ENCODE data around the gene ACER2. TPM values are rescaled to one million over a fixed set of nuclear protein-coding genes. Genes with fewer than 3 reads are reported as not detected.
A peak's percentile ranks its signal among the peaks of the same experiment; 100 is the strongest.

Gene ACER2
- total RNA-seq, 1 donor from 2014 or later = 7.4 TPM

GRCh38 chr9:19442240-19442639, 33.4 kb downstream of the ACER2 start:
- Mint-ChIP-seq H3K27ac (ENCODE audit: unreplicated experiment) (no peak overlapping the region), H3K4me3 (ENCODE audit: unreplicated experiment) (no peak overlapping the region), H3K27me3 (ENCODE audit: low read depth, unreplicated experiment) (peaks cover 4% of the 10 kb centered on the region), H3K9me3 (ENCODE audit: unreplicated experiment) (no peaks in the 10 kb centered on the region), H3K36me3 (ENCODE audit: low read depth, unreplicated experiment) (peaks cover 5% of the 10 kb centered on the region), H3K4me1 (ENCODE audit: low read depth, unreplicated experiment) (peaks cover 8% of the 10 kb centered on the region)
- no peaks in the 10 kb centered on the region for H3K4me1 ChIP-seq (ENCODE audit: insufficient read depth, low read length)
- H2AFZ ChIP-seq (ENCODE audit: low read depth, low read length) = no peak overlapping the region
- H3K4me2 ChIP-seq (ENCODE audit: low read length) = no peak overlapping the region
- no peaks in the 10 kb centered on the region for H3K79me2 ChIP-seq (ENCODE audit: insufficient read depth, low read length)
- no peak for FAIRE-seq
- no peaks in the 10 kb centered on the region for H3K9me3 ChIP-seq (ENCODE audit: insufficient read depth, low read depth, low read length)
- H3K36me3 ChIP-seq (ENCODE audit: insufficient read depth, low read length) = no peaks in the 10 kb centered on the region
- no peak overlapping the region for H3K27ac ChIP-seq (ENCODE audit: low read depth, low read length)
- no peak overlapping the region for H3K9ac ChIP-seq (ENCODE audit: low read length)
- H3K27me3 ChIP-seq (ENCODE audit: insufficient read depth, low read length) = no peaks in the 10 kb centered on the region
- no peaks in the 10 kb centered on the region for H4K20me1 ChIP-seq (ENCODE audit: insufficient read depth, low read length)
- TF ChIP-seq CTCF (IDR thresholded peaks at IDR 0.05; ENCODE audit: insufficient read depth, low read depth, low read length) (no peak), EZH2 (IDR thresholded peaks at IDR 0.05; ENCODE audit: insufficient read depth, low read length) (no peak)
- DNase-seq (ENCODE audit: low read depth) = no peak
- H3K4me3 ChIP-seq (ENCODE audit: insufficient read depth, low read depth, low read length) = no peak overlapping the region

- DNase-seq (ENCODE audit: low read depth) (peak; percentile 11), FAIRE-seq (no peak)
- peaks cover 5% of the 10 kb centered on the region for H3K36me3 Mint-ChIP-seq (ENCODE audit: low read depth, unreplicated experiment)
- no peaks in the 10 kb centered on the region for H3K27me3 Mint-ChIP-seq (ENCODE audit: low read depth, unreplicated experiment)
- no peak overlapping the region for H3K4me3 Mint-ChIP-seq (ENCODE audit: unreplicated experiment)
- no peak for TF ChIP-seq EZH2 (IDR thresholded peaks at IDR 0.05; ENCODE audit: insufficient read depth, low read length)
- no peak for TF ChIP-seq CTCF (IDR thresholded peaks at IDR 0.05; ENCODE audit: insufficient read depth, low read depth, low read length)
- Histone ChIP-seq H3K4me3 (ENCODE audit: insufficient read depth, low read depth, low read length) (no peak overlapping the region), H4K20me1 (ENCODE audit: insufficient read depth, low read length) (no peaks in the 10 kb centered on the region), H3K79me2 (ENCODE audit: insufficient read depth, low read length) (no peaks in the 10 kb centered on the region), H3K27ac (ENCODE audit: low read depth, low read length) (no peak overlapping the region), H3K9ac (ENCODE audit: low read length) (no peak overlapping the region), H3K4me1 (ENCODE audit: insufficient read depth, low read length) (no peaks in the 10 kb centered on the region), H3K27me3 (ENCODE audit: insufficient read depth, low read length) (no peaks in the 10 kb centered on the region), H2AFZ (ENCODE audit: low read depth, low read length) (no peak overlapping the region), H3K4me2 (ENCODE audit: low read length) (no peak overlapping the region), H3K36me3 (ENCODE audit: insufficient read depth, low read length) (no peaks in the 10 kb centered on the region), H3K9me3 (ENCODE audit: insufficient read depth, low read depth, low read length) (no peaks in the 10 kb centered on the region)
- H3K27ac Mint-ChIP-seq (ENCODE audit: unreplicated experiment) = no peak overlapping the region
- H3K4me1 Mint-ChIP-seq (ENCODE audit: low read depth, unreplicated experiment) = peaks cover 8% of the 10 kb centered on the region
- no peaks in the 10 kb centered on the region for H3K9me3 Mint-ChIP-seq (ENCODE audit: unreplicated experiment)
These were observed 36.6 kb downstream of the ACER2 start for GRCh38 chr9:19445452-19445851.

- no peak for DNase-seq (ENCODE audit: low read depth)
- Histone ChIP-seq H3K79me2 (ENCODE audit: insufficient read depth, low read length) (no peaks in the 10 kb centered on the region), H3K36me3 (ENCODE audit: insufficient read depth, low read length) (no peaks in the 10 kb centered on the region), H3K27ac (ENCODE audit: low read depth, low read length) (no peak overlapping the region), H3K9ac (ENCODE audit: low read length) (no peak overlapping the region), H4K20me1 (ENCODE audit: insufficient read depth, low read length) (no peaks in the 10 kb centered on the region), H3K27me3 (ENCODE audit: insufficient read depth, low read length) (no peaks in the 10 kb centered on the region), H3K4me2 (ENCODE audit: low read length) (no peak overlapping the region), H3K9me3 (ENCODE audit: insufficient read depth, low read depth, low read length) (no peaks in the 10 kb centered on the region), H2AFZ (ENCODE audit: low read depth, low read length) (no peak overlapping the region), H3K4me3 (ENCODE audit: insufficient read depth, low read depth, low read length) (no peak overlapping the region), H3K4me1 (ENCODE audit: insufficient read depth, low read length) (no peaks in the 10 kb centered on the region)
- FAIRE-seq = no peak
- H3K4me1 Mint-ChIP-seq (ENCODE audit: low read depth, unreplicated experiment) = peaks cover 8% of the 10 kb centered on the region
- H3K27me3 Mint-ChIP-seq (ENCODE audit: low read depth, unreplicated experiment) = peaks cover under 1% of the 10 kb centered on the region
- H3K4me3 Mint-ChIP-seq (ENCODE audit: unreplicated experiment) = no peak overlapping the region
- H3K9me3 Mint-ChIP-seq (ENCODE audit: unreplicated experiment) = no peaks in the 10 kb centered on the region
- no peak overlapping the region for H3K27ac Mint-ChIP-seq (ENCODE audit: unreplicated experiment)
- H3K36me3 Mint-ChIP-seq (ENCODE audit: low read depth, unreplicated experiment) = peaks cover 5% of the 10 kb centered on the region
- TF ChIP-seq CTCF (IDR thresholded peaks at IDR 0.05; ENCODE audit: insufficient read depth, low read depth, low read length) (no peak), EZH2 (IDR thresholded peaks at IDR 0.05; ENCODE audit: insufficient read depth, low read length) (no peak)
These were observed 37.6 kb downstream of the ACER2 start for GRCh38 chr9:19446361-19446861.

All from astrocyte (in vitro differentiated cells and primary cell).